WTC11 (cell line): ENCODE results near the gene HPDL. TPM values are rescaled to one million over a fixed set of nuclear protein-coding genes. Genes with fewer than 3 reads are reported as not detected.

Source experiments
- ATAC-seq: fragments of 200-7000 bp; cut with Tn5 transposase; 2 replicates; pipeline ENCODE4 v1.10.0; 2021; ENCODE audit warnings: mild to moderate bottlenecking, moderate library complexity
- CTCF ChIA-PET: fragments of 300-600 bp; sonication (Branson Sonifier 250); formaldehyde crosslinking; loops from one replicate; lab custom pipeline; 2021; ENCODE audit warnings: antibody characterized with exemption; lab: Charles Lee
- POLR2A ChIA-PET: fragments of 350-600 bp; sonication (Branson Sonifier 250); formaldehyde crosslinking; loops from one replicate; lab custom pipeline; 2021; ENCODE audit warnings: antibody characterized with exemption; lab: Charles Lee
- DNase-seq: peaks from one replicate; pipeline ENCODE4 v3.0.0; 2021; ENCODE audit warnings: low spot score
- H3K27ac Mint-ChIP-seq: 2 replicates; pipeline ENCODE4 v1.8.0; 2021; ENCODE audit warnings: mixed read lengths
- H3K27me3 Mint-ChIP-seq: 2 replicates; pipeline ENCODE4 v1.8.0; 2021; ENCODE audit warnings: low read depth, mild to moderate bottlenecking, moderate library complexity, mixed read lengths
- H3K36me3 Mint-ChIP-seq: 2 replicates; pipeline ENCODE4 v1.8.0; 2021; ENCODE audit warnings: mixed read lengths
- H3K4me1 Mint-ChIP-seq: 2 replicates; pipeline ENCODE4 v1.8.0; 2022; ENCODE audit warnings: mixed read lengths
- H3K4me3 Mint-ChIP-seq: 2 replicates; pipeline ENCODE4 v1.8.0; 2021; ENCODE audit warnings: mild to moderate bottlenecking, moderate library complexity, mixed read lengths
- H3K9me3 Mint-ChIP-seq: 2 replicates; pipeline ENCODE4 v1.8.0; 2021; ENCODE audit warnings: mixed read lengths
- CBFB ChIP-seq: sonication (generic); formaldehyde crosslinking; IDR thresholded peaks from 2 replicates; pipeline ENCODE4 v1.8.1; 2022; ENCODE audit warnings: mild to moderate bottlenecking, low read depth, missing genetic modification reagents
- CREB1 ChIP-seq: sonication (generic); formaldehyde crosslinking; IDR thresholded peaks from 2 replicates; pipeline ENCODE4 v1.8.0; 2023; ENCODE audit warnings: mild to moderate bottlenecking, missing genetic modification reagents
- ESRRA ChIP-seq: sonication (generic); formaldehyde crosslinking; IDR thresholded peaks from 2 replicates; pipeline ENCODE4 v1.8.1; 2022; ENCODE audit warnings: mild to moderate bottlenecking, missing genetic modification reagents, borderline replicate concordance
- GABPB1 ChIP-seq: sonication (generic); formaldehyde crosslinking; IDR thresholded peaks from 2 replicates; pipeline ENCODE4 v1.8.1; 2023; ENCODE audit warnings: mild to moderate bottlenecking, missing genetic modification reagents
- GRHL2 ChIP-seq: fragments of 250-450 bp; sonication (Bioruptor Pico); IDR thresholded peaks from 2 replicates; pipeline ENCODE4 v1.8.0; 2022; ENCODE audit warnings: mild to moderate bottlenecking, moderate library complexity; ENCODE audit not compliant: insufficient replicate concordance, severe bottlenecking
- IRF2 ChIP-seq: sonication (generic); formaldehyde crosslinking; IDR thresholded peaks from 2 replicates; pipeline ENCODE4 v1.8.0; 2022; ENCODE audit warnings: low read depth, missing genetic modification reagents, borderline replicate concordance
- JUN ChIP-seq: sonication (generic); formaldehyde crosslinking; IDR thresholded peaks from 2 replicates; pipeline ENCODE4 v1.8.0; 2023; ENCODE audit warnings: mild to moderate bottlenecking, missing genetic modification reagents
- MYBL2 ChIP-seq: sonication (generic); formaldehyde crosslinking; IDR thresholded peaks from 2 replicates; pipeline ENCODE4 v1.8.1; 2023; ENCODE audit warnings: mild to moderate bottlenecking, moderate library complexity, missing genetic modification reagents
- OVOL2 ChIP-seq: fragments of 250-450 bp; sonication (Bioruptor Pico); IDR thresholded peaks from 2 replicates; pipeline ENCODE4 v1.9.0; 2021; ENCODE audit warnings: mild to moderate bottlenecking, borderline replicate concordance
- SOX15 ChIP-seq: fragments of 250-450 bp; sonication (Bioruptor Pico); IDR thresholded peaks from 2 replicates; pipeline ENCODE4 v1.9.0; 2021; ENCODE audit warnings: mild to moderate bottlenecking
- TP53 ChIP-seq: sonication (generic); formaldehyde crosslinking; IDR thresholded peaks from 2 replicates; pipeline ENCODE4 v1.8.1; 2023; ENCODE audit warnings: mild to moderate bottlenecking, missing genetic modification reagents
- ZNF121 ChIP-seq: sonication (generic); formaldehyde crosslinking; IDR thresholded peaks from 2 replicates; pipeline ENCODE4 v1.8.0; 2023; ENCODE audit warnings: missing genetic modification reagents
- ZNF232 ChIP-seq: sonication (generic); formaldehyde crosslinking; IDR thresholded peaks from 2 replicates; pipeline ENCODE4 v1.8.0; 2022; ENCODE audit warnings: mild to moderate bottlenecking, missing genetic modification reagents
- ZNF671 ChIP-seq: fragments of 250-450 bp; sonication (Bioruptor Pico); IDR thresholded peaks from 2 replicates; pipeline ENCODE4 v1.8.0; 2021; ENCODE audit warnings: mild to moderate bottlenecking
- total RNA-seq: library from RNA; stranded (reverse); gene quantifications from 3 replicates; pipeline ENCODE4 v1.2.3, GENCODE V29; 2021
- TF ChIP-seq, protein P1 (sequence below): fragments of 200-600 bp; IDR thresholded peaks from 2 replicates; pipeline ENCODE4 v1.8.0; 2022; ENCODE audit warnings: antibody characterized with exemption
- TF ChIP-seq, protein P2 (sequence below): sonication (generic); formaldehyde crosslinking; conservative IDR thresholded peaks from 2 replicates; pipeline ENCODE4 v1.8.1; 2023; ENCODE audit warnings: mild to moderate bottlenecking, low read depth, missing genetic modification reagents, moderate library complexity
- TF ChIP-seq, protein P3 (sequence below): sonication (generic); formaldehyde crosslinking; IDR thresholded peaks from 2 replicates; pipeline ENCODE4 v1.8.1; 2022; ENCODE audit warnings: mild to moderate bottlenecking, missing genetic modification reagents, moderate library complexity, borderline replicate concordance
- TF ChIP-seq, protein P4 (sequence below): sonication (generic); formaldehyde crosslinking; IDR thresholded peaks from 2 replicates; pipeline ENCODE4 v1.8.1; 2023; ENCODE audit warnings: mild to moderate bottlenecking, missing genetic modification reagents
- TF ChIP-seq, protein P5 (sequence below): sonication (generic); formaldehyde crosslinking; IDR thresholded peaks from 2 replicates; pipeline ENCODE4 v1.8.1; 2023; ENCODE audit warnings: mild to moderate bottlenecking, missing genetic modification reagents

The HPDL gene
- total RNA-seq, 1 experiment from 2014 or later: 44.0 TPM

DNA sequence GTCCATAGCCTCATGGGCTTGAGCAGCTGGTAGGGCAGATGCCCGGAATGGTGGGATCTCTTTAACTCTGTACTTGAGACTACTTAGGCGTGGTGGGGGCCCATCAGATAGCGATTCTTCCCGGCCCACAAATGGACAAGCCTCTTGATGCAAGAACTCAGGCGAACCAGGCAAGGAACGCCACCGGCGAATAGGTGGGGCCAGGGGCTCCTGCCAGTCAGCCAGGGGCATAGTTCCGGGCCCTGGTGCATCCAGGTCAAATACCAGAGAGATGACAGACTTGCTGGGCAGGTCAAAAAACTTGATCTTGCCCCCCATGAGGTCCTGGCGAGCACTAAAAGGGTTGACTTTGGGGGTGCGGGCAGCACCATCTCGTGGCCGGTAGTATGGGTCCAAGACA lies 18.3 kb downstream of the HPDL start:
- Mint-ChIP-seq H3K4me3 (no peak overlapping the region), H3K36me3 (peaks cover 23% of the 10 kb centered on the region)
- POLR2A ChIA-PET: no interaction called here
- TF ChIP-seq MYBL2 (CRISPR knock-in tag) (no peak), CBFB (CRISPR knock-in tag) (no peak), IRF2 (CRISPR knock-in tag) (no peak)
- TF ChIP-seq, protein P1, sequence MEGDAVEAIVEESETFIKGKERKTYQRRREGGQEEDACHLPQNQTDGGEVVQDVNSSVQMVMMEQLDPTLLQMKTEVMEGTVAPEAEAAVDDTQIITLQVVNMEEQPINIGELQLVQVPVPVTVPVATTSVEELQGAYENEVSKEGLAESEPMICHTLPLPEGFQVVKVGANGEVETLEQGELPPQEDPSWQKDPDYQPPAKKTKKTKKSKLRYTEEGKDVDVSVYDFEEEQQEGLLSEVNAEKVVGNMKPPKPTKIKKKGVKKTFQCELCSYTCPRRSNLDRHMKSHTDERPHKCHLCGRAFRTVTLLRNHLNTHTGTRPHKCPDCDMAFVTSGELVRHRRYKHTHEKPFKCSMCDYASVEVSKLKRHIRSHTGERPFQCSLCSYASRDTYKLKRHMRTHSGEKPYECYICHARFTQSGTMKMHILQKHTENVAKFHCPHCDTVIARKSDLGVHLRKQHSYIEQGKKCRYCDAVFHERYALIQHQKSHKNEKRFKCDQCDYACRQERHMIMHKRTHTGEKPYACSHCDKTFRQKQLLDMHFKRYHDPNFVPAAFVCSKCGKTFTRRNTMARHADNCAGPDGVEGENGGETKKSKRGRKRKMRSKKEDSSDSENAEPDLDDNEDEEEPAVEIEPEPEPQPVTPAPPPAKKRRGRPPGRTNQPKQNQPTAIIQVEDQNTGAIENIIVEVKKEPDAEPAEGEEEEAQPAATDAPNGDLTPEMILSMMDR: no peak
- TF ChIP-seq, all 79 proteins: peak for 0
- DNase-seq: no peak
- no peaks in the 10 kb centered on the region for H3K27me3 Mint-ChIP-seq
- no peaks in the 10 kb centered on the region for H3K9me3 Mint-ChIP-seq
- peaks cover 9% of the 10 kb centered on the region for H3K4me1 Mint-ChIP-seq
- no peak overlapping the region for H3K27ac Mint-ChIP-seq
- no peak for ATAC-seq
- CTCF ChIA-PET: no interaction called here

DNA sequence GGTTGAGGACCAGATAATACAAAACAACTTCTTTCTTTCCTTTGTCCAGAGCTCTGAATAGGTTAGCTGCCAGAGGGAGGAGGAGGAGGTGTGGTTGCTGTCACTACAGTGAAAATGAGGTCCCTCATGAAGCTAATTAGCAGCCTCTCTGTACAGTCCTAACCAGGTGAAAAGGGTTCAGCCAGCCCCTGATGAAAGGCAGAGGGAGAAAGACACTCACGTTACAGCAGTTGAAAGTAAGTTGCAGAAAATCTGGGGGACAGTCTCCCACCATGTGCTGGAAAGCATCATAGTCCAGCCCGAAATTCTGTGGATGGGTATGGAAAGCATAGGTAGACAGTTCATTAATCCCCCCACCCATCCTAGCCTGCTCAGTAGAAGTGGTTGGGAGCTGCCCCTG lies 19.8 kb downstream of the HPDL start:
- TF ChIP-seq JUN (CRISPR knock-in tag) (no peak), GRHL2 (no peak), ZNF671 (CRISPR knock-in tag) (no peak), IRF2 (CRISPR knock-in tag) (no peak), ZNF121 (CRISPR knock-in tag) (no peak), OVOL2 (CRISPR knock-in tag) (no peak), CREB1 (CRISPR knock-in tag) (no peak), GABPB1 (CRISPR knock-in tag) (no peak), TP53 (CRISPR knock-in tag) (no peak), MYBL2 (CRISPR knock-in tag) (no peak), ESRRA (CRISPR knock-in tag) (no peak), ZNF232 (CRISPR knock-in tag) (no peak), SOX15 (CRISPR knock-in tag) (no peak)
- TF ChIP-seq, protein P2, sequence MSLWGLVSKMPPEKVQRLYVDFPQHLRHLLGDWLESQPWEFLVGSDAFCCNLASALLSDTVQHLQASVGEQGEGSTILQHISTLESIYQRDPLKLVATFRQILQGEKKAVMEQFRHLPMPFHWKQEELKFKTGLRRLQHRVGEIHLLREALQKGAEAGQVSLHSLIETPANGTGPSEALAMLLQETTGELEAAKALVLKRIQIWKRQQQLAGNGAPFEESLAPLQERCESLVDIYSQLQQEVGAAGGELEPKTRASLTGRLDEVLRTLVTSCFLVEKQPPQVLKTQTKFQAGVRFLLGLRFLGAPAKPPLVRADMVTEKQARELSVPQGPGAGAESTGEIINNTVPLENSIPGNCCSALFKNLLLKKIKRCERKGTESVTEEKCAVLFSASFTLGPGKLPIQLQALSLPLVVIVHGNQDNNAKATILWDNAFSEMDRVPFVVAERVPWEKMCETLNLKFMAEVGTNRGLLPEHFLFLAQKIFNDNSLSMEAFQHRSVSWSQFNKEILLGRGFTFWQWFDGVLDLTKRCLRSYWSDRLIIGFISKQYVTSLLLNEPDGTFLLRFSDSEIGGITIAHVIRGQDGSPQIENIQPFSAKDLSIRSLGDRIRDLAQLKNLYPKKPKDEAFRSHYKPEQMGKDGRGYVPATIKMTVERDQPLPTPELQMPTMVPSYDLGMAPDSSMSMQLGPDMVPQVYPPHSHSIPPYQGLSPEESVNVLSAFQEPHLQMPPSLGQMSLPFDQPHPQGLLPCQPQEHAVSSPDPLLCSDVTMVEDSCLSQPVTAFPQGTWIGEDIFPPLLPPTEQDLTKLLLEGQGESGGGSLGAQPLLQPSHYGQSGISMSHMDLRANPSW (CRISPR knock-in tag): no peak
- TF ChIP-seq, protein P3, sequence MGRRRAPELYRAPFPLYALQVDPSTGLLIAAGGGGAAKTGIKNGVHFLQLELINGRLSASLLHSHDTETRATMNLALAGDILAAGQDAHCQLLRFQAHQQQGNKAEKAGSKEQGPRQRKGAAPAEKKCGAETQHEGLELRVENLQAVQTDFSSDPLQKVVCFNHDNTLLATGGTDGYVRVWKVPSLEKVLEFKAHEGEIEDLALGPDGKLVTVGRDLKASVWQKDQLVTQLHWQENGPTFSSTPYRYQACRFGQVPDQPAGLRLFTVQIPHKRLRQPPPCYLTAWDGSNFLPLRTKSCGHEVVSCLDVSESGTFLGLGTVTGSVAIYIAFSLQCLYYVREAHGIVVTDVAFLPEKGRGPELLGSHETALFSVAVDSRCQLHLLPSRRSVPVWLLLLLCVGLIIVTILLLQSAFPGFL: no peak
- TF ChIP-seq, protein P4, sequence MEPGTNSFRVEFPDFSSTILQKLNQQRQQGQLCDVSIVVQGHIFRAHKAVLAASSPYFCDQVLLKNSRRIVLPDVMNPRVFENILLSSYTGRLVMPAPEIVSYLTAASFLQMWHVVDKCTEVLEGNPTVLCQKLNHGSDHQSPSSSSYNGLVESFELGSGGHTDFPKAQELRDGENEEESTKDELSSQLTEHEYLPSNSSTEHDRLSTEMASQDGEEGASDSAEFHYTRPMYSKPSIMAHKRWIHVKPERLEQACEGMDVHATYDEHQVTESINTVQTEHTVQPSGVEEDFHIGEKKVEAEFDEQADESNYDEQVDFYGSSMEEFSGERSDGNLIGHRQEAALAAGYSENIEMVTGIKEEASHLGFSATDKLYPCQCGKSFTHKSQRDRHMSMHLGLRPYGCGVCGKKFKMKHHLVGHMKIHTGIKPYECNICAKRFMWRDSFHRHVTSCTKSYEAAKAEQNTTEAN (CRISPR knock-in tag): no peak
- TF ChIP-seq, protein P5, sequence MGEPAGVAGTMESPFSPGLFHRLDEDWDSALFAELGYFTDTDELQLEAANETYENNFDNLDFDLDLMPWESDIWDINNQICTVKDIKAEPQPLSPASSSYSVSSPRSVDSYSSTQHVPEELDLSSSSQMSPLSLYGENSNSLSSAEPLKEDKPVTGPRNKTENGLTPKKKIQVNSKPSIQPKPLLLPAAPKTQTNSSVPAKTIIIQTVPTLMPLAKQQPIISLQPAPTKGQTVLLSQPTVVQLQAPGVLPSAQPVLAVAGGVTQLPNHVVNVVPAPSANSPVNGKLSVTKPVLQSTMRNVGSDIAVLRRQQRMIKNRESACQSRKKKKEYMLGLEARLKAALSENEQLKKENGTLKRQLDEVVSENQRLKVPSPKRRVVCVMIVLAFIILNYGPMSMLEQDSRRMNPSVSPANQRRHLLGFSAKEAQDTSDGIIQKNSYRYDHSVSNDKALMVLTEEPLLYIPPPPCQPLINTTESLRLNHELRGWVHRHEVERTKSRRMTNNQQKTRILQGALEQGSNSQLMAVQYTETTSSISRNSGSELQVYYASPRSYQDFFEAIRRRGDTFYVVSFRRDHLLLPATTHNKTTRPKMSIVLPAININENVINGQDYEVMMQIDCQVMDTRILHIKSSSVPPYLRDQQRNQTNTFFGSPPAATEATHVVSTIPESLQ (CRISPR knock-in tag): no peak
- TF ChIP-seq, all 79 proteins: peak for 0
- no peak for ATAC-seq
- Mint-ChIP-seq H3K9me3 (no peaks in the 10 kb centered on the region), H3K27me3 (no peaks in the 10 kb centered on the region), H3K4me1 (no peaks in the 10 kb centered on the region), H3K36me3 (peaks cover 23% of the 10 kb centered on the region), H3K4me3 (no peak overlapping the region), H3K27ac (no peak overlapping the region)
- CTCF ChIA-PET: no interaction called here
- DNase-seq: no peak
- POLR2A ChIA-PET: interaction anchor here (0.9 kb wide), 1 partner anchor 17 kb away, joined by 4 read pairs; no protein-coding TSS in a partner anchor
